Esophagus muscularis mucosa (tissue), 4 donors: ENCODE data around the gene MAP3K9.

ENCODE experiments used
- CTCF ChIP-seq, 3 experiments: fragments of 200-600 bp in 2 of 3; fragments of 450-650 bp in 1 of 3; sonication (generic) in 2 of 3; IDR thresholded peaks; one replicate each; pipeline ENCODE4 v1.5.1; 2017 to 2019; ENCODE audit warnings: antibody characterized with exemption in 3 of 3, mild to moderate bottlenecking in 2 of 3, moderate library complexity in 1 of 3
- EP300 ChIP-seq: sonication (generic); formaldehyde crosslinking; IDR thresholded peaks from one replicate; pipeline ENCODE4 v1.6.1; 2017; ENCODE audit warnings: antibody characterized with exemption
- POLR2AphosphoS5 ChIP-seq, 2 donors: sonication (generic); formaldehyde crosslinking; IDR thresholded peaks; one replicate each; pipeline ENCODE4 v1.6.1; 2017; ENCODE audit warnings: antibody characterized with exemption in 2 of 2

DNA sequence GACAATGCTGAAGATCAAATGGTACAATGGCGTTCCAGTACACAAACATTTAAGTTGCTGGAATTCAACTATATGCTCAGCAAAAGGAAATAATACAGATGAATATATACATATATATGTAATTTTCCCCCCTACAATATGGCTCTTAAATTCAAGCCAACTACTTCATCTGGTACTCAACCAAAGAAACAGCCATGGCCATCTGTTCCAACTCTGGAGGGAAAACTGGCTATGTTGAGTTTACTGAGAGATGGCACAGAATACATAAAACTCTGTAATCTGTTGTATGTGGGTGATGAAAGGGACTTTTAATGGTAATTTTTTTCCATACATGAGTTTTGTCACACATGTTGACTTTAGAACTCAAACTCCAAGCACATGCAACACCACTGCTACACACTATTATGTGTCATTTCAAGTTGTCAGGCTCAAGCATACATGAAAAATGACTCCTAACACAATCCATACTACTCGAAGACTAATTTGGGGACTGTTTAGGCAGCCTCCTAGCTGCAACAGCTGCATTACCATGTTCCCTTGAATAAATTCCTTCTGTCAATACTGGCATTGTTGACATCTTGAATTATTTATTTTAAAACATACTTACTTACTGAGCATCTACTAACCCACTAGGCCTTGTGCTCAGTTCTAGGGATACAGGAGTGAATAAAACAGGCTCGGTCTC lies 38.2 kb upstream of the MAP3K9 start:
- TF ChIP-seq CTCF (IDR thresholded peaks at IDR 0.05): no peak
- TF ChIP-seq POLR2AphosphoS5 (IDR thresholded peaks at IDR 0.05): no peak
- TF ChIP-seq EP300: no peak
